ENCODE measurements around the gene SMIM3. TPM values are rescaled to one million over a fixed set of nuclear protein-coding genes. Genes with fewer than 3 reads are reported as not detected.

SMIM3 gene
- total and polyA plus RNA-seq, 7 experiments from 2014 or later = 5.2 to 17.9 (median 7.9) TPM

DNA sequence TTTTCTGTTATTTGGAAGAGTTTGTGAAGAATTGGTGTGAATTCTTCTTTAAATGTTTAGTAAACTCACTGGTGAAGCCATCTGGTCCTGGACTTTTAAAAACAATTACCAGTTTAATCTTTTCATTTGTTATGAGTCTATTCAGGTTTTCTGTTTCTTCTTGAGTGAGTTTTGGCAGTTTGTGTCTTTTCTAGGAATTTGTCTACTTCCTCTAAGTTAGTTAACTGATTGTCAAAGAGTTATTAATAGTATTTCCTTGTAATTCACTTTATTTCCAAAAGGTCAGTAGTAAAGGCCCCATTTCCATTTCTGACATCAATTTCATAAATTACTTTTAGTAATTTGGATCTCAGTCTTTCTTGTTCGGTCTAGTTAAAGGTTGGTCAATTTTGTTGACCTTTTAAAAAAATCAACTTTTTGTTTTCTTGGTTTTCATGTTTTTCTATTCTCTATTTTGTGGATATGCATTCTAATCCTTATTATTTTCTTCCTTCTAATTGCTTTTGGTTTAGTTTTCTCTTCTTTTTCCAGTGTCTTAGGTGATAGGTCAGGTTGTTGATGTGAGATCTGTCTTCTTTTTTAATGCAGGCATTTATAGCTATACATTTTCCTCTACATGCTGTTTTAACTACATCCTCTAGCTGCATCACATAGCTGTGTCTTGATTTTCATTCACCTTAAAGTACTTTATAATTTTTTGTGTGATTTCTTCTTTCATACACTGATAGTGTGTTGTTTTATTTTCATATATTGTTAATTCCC lies 7.3 kb upstream of the SMIM3 start:
- Mint-ChIP-seq H3K27ac (no peak overlapping the region), H3K4me3 (peak overlapping the region in 1 of 10 donors; percentile 22), H3K9me3 (peaks cover 0 to 12% (median 0%) of the 10 kb centered on the region in 11 donors), H3K27me3 (peaks cover 0 to 8% (median 4%) of the 10 kb centered on the region in 5 donors), H3K4me1 (peaks cover 0 to 15% (median 0%) of the 10 kb centered on the region in 7 donors), H3K36me3 (peaks cover 0 to 16% (median 0%) of the 10 kb centered on the region in 5 donors)
- DNase-seq (no peak), ATAC-seq (no peak)
- H3K9me3 ChIP-seq (ENCODE audit: control insufficient read depth in 2 of 3, low read length in 3 of 3) = no peaks in the 10 kb centered on the region
- ChIA-PET CTCF (no interaction called here), POLR2A (no interaction called here)
- intact Hi-C loops (cut with micrococcal nuclease) = no loop called here
- H3K4me1 ChIP-seq (ENCODE audit: control insufficient read depth in 2 of 2, insufficient read depth in 2 of 2, low read length in 2 of 2) = no peaks in the 10 kb centered on the region
- H3K4me3 ChIP-seq (ENCODE audit: low read length) = no peak overlapping the region
- no peaks in the 10 kb centered on the region for H3K36me3 ChIP-seq (ENCODE audit: control insufficient read depth in 2 of 3, insufficient read depth in 3 of 3, low read length in 3 of 3)
- no peaks in the 10 kb centered on the region for H3K27me3 ChIP-seq (ENCODE audit: control insufficient read depth in 2 of 2, insufficient read depth in 2 of 2, low read length in 2 of 2)
- no peak overlapping the region for H3K27ac ChIP-seq (ENCODE audit: low read depth, low read length)

DNA sequence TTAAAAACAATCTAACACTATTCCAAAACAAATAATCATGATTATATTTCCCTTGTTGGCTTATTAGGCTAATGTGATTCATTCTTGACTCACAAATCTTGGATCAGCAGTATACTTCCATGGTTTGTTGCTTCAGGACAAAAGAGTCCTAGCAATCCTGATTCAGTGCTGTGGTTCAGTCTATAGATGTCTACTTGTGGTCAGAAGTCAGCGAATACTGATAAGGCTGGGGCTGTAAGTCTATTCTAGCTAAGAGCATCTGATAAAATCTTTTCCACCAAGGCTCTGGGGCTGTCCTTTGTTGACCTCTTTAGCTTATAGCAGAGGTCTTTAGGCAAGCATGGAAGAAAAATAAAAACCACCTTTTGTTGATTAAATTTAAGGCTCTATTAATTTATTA lies 4.4 kb upstream of the SMIM3 start:
- Histone ChIP-seq H3K9me3 (ENCODE audit: control insufficient read depth in 2 of 3, low read length in 3 of 3) (no peaks in the 10 kb centered on the region), H3K36me3 (ENCODE audit: control insufficient read depth in 2 of 3, insufficient read depth in 3 of 3, low read length in 3 of 3) (no peaks in the 10 kb centered on the region), H3K27ac (ENCODE audit: low read depth, low read length) (no peak overlapping the region), H3K4me1 (ENCODE audit: control insufficient read depth in 2 of 2, insufficient read depth in 2 of 2, low read length in 2 of 2) (peaks cover 6 to 8% of the 10 kb centered on the region in 2 donors), H3K4me3 (ENCODE audit: low read length) (no peak overlapping the region), H3K27me3 (ENCODE audit: control insufficient read depth in 2 of 2, insufficient read depth in 2 of 2, low read length in 2 of 2) (no peaks in the 10 kb centered on the region)
- DNase-seq (no peak), ATAC-seq (no peak)
- Mint-ChIP-seq H3K4me1 (peaks cover 0 to 28% (median 12%) of the 10 kb centered on the region in 7 donors), H3K4me3 (no peak overlapping the region), H3K9me3 (peaks cover 0 to 12% (median 0%) of the 10 kb centered on the region in 11 donors), H3K36me3 (peaks cover 0 to 15% (median 0%) of the 10 kb centered on the region in 5 donors), H3K27me3 (peaks cover 0 to 8% (median 4%) of the 10 kb centered on the region in 5 donors), H3K27ac (no peak overlapping the region)
- POLR2A ChIA-PET = interaction anchor here (0.8 kb wide), 1 partner anchor 9 kb away, joined by 3 read pairs; no protein-coding TSS in a partner anchor
- intact Hi-C loops (cut with micrococcal nuclease) = no loop called here
- CTCF ChIA-PET = no interaction called here

DNA sequence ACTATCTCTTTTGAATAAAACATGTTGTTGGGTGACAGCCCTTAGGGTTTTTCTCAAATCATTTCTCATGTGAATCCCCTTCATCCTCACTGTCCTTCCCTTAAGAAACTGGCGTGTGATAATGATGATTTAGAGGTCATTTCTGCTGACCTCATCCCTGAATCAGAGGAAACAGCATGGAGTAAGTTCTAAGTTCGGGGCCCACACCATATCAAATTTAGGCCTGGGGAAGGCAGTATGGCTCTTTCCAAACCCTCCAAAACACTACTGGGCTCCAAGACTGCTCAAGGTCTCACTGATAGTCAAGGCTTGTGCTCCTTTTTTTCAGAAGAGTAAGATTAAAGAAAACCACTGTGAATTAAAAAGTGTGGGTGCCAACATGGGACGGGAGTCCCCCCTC lies 872 bp upstream of the SMIM3 start:
- H3K4me1 Mint-ChIP-seq = peaks cover 25 to 52% (median 46%) of the 10 kb centered on the region in 7 donors
- peak overlapping the region; percentile 95 to 100 (median 98) for H3K4me3 Mint-ChIP-seq
- H3K36me3 ChIP-seq (ENCODE audit: control insufficient read depth in 2 of 3, insufficient read depth in 3 of 3, low read length in 3 of 3) = no peaks in the 10 kb centered on the region
- H3K4me1 ChIP-seq (ENCODE audit: control insufficient read depth in 2 of 2, insufficient read depth in 2 of 2, low read length in 2 of 2) = peaks cover 7 to 32% of the 10 kb centered on the region in 2 donors
- ChIA-PET CTCF (interaction anchor here (0.6 to 4.1 kb wide), 8 partner anchors 9 to 218 kb away, joined by 3 to 30 read pairs (median 12); partner anchors contain the start of genes DCTN4, IRGM and RBM22), POLR2A (interaction anchor here (1.4 to 3.6 kb wide), 7 partner anchors 14 to 216 kb away, joined by 3 to 25 read pairs (median 6); partner anchors contain the start of genes DCTN4 and RBM22)
- no peaks in the 10 kb centered on the region for H3K27me3 ChIP-seq (ENCODE audit: control insufficient read depth in 2 of 2, insufficient read depth in 2 of 2, low read length in 2 of 2)
- no peak overlapping the region for H3K27ac ChIP-seq (ENCODE audit: low read depth, low read length)
- intact Hi-C loops (cut with micrococcal nuclease) = loop anchor here (1.0 to 2.0 kb wide), 3 partner anchors 24 to 329 kb away; partner anchors contain the start of gene RPS14 (in 1 of the 2)
- no peaks in the 10 kb centered on the region for H3K9me3 ChIP-seq (ENCODE audit: control insufficient read depth in 2 of 3, low read length in 3 of 3)
- H3K27ac Mint-ChIP-seq = peak overlapping the region; percentile 71 to 95 (median 87)
- DNase-seq (no peak), ATAC-seq (no peak)
- peaks cover 0 to 7% (median 0%) of the 10 kb centered on the region in 5 donors for H3K36me3 Mint-ChIP-seq
- H3K4me3 ChIP-seq (ENCODE audit: low read length) = peak overlapping the region; percentile 80
- peaks cover 0 to 5% (median 0%) of the 10 kb centered on the region in 5 donors for H3K27me3 Mint-ChIP-seq
- H3K9me3 Mint-ChIP-seq = peaks cover 0 to 3% (median 0%) of the 10 kb centered on the region in 11 donors

DNA sequence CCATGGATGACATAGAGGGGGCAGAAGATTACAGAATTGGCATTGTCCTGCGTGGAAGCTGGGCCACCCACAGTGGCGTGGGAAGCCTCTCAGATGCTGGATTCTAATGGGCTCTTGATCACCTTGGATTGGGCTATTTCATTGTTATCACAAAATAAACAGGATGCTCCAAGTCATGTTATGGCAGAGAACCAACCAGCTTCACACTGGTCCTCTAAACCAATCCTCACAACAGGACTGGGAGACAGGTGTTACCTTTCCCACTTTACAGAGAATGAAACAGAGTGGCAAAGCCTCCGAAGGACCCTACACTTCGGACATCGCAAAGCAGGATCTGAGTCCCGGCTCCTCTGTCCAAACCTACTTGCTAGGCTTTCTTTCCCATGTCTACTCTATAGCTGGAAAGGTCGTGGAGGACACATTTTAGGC lies 455 bp upstream of the SMIM3 start:
- Mint-ChIP-seq H3K27ac (peak overlapping the region; percentile 71 to 95 (median 88)), H3K4me1 (peaks cover 29 to 56% (median 51%) of the 10 kb centered on the region in 7 donors), H3K36me3 (peaks cover 0 to 7% (median 0%) of the 10 kb centered on the region in 5 donors), H3K9me3 (peaks cover 0 to 3% (median 0%) of the 10 kb centered on the region in 11 donors), H3K27me3 (peaks cover 0 to 5% (median 0%) of the 10 kb centered on the region in 5 donors), H3K4me3 (peak overlapping the region; percentile 95 to 100 (median 98))
- H3K9me3 ChIP-seq (ENCODE audit: control insufficient read depth in 2 of 3, low read length in 3 of 3) = no peaks in the 10 kb centered on the region
- ChIA-PET POLR2A (interaction anchor here (1.1 to 3.6 kb wide), 9 partner anchors 15 to 365 kb away, joined by 3 to 25 read pairs (median 6); partner anchors contain the start of genes CD74, DCTN4, IRGM and RBM22), CTCF (interaction anchor here (0.6 to 4.1 kb wide), 16 partner anchors 9 to 218 kb away, joined by 3 to 30 read pairs (median 6); partner anchors contain the start of genes DCTN4, IRGM and RBM22)
- intact Hi-C loops (cut with micrococcal nuclease) = loop anchor here (1.0 to 2.0 kb wide), 3 partner anchors 23 to 329 kb away; partner anchors contain the start of gene RPS14 (in 1 of the 2)
- no peak for DNase-seq
- no peaks in the 10 kb centered on the region for H3K36me3 ChIP-seq (ENCODE audit: control insufficient read depth in 2 of 3, insufficient read depth in 3 of 3, low read length in 3 of 3)
- H3K27ac ChIP-seq (ENCODE audit: low read depth, low read length) = peak overlapping the region; percentile 73
- no peaks in the 10 kb centered on the region for H3K27me3 ChIP-seq (ENCODE audit: control insufficient read depth in 2 of 2, insufficient read depth in 2 of 2, low read length in 2 of 2)
- H3K4me1 ChIP-seq (ENCODE audit: control insufficient read depth in 2 of 2, insufficient read depth in 2 of 2, low read length in 2 of 2) = peaks cover 11 to 37% of the 10 kb centered on the region in 2 donors
- ATAC-seq = no peak
- peak overlapping the region; percentile 80 for H3K4me3 ChIP-seq (ENCODE audit: low read length)

DNA sequence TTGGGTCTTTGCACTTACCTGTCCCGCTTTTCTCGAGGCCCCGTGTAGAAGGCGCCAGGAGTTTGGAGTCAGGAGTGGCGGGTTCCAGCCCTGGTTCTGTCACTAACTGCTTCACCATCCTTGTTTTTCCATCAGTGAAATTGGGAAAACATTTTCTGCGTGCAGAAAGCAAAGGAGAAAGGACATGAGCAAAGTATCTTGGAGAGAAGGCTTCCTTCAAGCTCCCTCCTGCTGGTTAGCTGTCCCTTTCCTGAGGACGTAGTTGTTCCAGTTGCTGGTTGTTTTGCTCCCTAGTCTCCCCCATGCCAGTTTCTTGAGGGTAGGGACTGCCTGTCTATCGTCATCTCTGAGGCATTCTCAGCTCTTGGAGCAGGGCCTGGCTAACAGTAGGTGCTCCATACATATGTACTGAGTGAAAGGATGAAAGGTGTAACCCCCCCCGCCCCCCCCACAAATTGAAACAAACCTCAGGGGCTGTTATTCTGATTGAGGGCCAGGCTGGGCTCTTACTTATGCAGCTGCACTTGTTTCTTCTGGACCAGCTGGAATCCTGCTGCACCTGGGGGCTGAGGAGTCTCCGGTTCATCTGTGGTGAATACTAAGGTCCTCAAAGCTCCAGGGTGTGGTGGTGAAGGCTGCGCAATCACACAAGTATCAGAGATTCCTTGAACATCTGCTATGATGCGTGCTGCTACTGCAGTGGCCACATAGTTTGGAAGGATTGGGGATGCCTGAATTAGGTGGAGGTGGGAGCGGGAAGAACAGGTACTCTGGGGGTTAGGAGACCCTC lies 1.0 kb downstream of the SMIM3 start:
- peaks cover 40 to 71% (median 64%) of the 10 kb centered on the region in 7 donors for H3K4me1 Mint-ChIP-seq

More for the DNA sequence above, 1.0 kb downstream of the SMIM3 start:
- peaks cover 23 to 48% of the 10 kb centered on the region in 2 donors for H3K4me1 ChIP-seq (ENCODE audit: control insufficient read depth in 2 of 2, insufficient read depth in 2 of 2, low read length in 2 of 2)
- H3K9me3 Mint-ChIP-seq = no peaks in the 10 kb centered on the region
- H3K36me3 Mint-ChIP-seq = peaks cover 0 to 9% (median 0%) of the 10 kb centered on the region in 5 donors
- POLR2A ChIA-PET = interaction anchor here (1.1 to 3.6 kb wide), 7 partner anchors 8 to 79 kb away, joined by 3 to 25 read pairs (median 7); partner anchors contain the start of genes DCTN4, IRGM and RBM22
- no peaks in the 10 kb centered on the region for H3K27me3 ChIP-seq (ENCODE audit: control insufficient read depth in 2 of 2, insufficient read depth in 2 of 2, low read length in 2 of 2)
- H3K36me3 ChIP-seq (ENCODE audit: control insufficient read depth in 2 of 3, insufficient read depth in 3 of 3, low read length in 3 of 3) = no peaks in the 10 kb centered on the region
- peak overlapping the region; percentile 91 to 98 (median 95) for H3K27ac Mint-ChIP-seq
- H3K9me3 ChIP-seq (ENCODE audit: control insufficient read depth in 2 of 3, low read length in 3 of 3) = no peaks in the 10 kb centered on the region
- H3K27ac ChIP-seq (ENCODE audit: low read depth, low read length) = peak overlapping the region; percentile 73
- H3K27me3 Mint-ChIP-seq = peaks cover 0 to 5% (median 0%) of the 10 kb centered on the region in 5 donors
- peak overlapping the region; percentile 95 to 100 (median 98) for H3K4me3 Mint-ChIP-seq
- no peak for DNase-seq
- CTCF ChIA-PET = interaction anchor here (0.6 to 4.1 kb wide), 20 partner anchors 8 to 318 kb away, joined by 3 to 30 read pairs (median 6); partner anchors contain the start of genes DCTN4, IRGM and RBM22
- H3K4me3 ChIP-seq (ENCODE audit: low read length) = peak overlapping the region; percentile 80
- ATAC-seq = no peak
- intact Hi-C loops (cut with micrococcal nuclease) = loop anchor here (1.0 to 5.0 kb wide), 14 partner anchors 20 to 443 kb away; partner anchors contain the start of genes CCDC69 (in 1 of the 2), DCTN4 (in 1 of the 2), RPS14 (in 1 of the 2) and TNIP1 (in 1 of the 2)
